Activated CD4-positive, alpha-beta T cell treated with anti-CD3 and anti-CD28 coated beads, Interleukin-10, Interleukin-2, amounts not matched to agents 100 ng/mL and 50 ng/mL, durations not matched to agents 16 hours and 8 hours (primary cell): ENCODE data around the gene IRF6.
A peak's percentile ranks its signal among the peaks of the same experiment; 100 is the strongest.

Source experiments
- DNase-seq: peaks from one replicate; pipeline ENCODE4 v3.0.0-alpha.2; 2020

The IRF6 gene

DNA sequence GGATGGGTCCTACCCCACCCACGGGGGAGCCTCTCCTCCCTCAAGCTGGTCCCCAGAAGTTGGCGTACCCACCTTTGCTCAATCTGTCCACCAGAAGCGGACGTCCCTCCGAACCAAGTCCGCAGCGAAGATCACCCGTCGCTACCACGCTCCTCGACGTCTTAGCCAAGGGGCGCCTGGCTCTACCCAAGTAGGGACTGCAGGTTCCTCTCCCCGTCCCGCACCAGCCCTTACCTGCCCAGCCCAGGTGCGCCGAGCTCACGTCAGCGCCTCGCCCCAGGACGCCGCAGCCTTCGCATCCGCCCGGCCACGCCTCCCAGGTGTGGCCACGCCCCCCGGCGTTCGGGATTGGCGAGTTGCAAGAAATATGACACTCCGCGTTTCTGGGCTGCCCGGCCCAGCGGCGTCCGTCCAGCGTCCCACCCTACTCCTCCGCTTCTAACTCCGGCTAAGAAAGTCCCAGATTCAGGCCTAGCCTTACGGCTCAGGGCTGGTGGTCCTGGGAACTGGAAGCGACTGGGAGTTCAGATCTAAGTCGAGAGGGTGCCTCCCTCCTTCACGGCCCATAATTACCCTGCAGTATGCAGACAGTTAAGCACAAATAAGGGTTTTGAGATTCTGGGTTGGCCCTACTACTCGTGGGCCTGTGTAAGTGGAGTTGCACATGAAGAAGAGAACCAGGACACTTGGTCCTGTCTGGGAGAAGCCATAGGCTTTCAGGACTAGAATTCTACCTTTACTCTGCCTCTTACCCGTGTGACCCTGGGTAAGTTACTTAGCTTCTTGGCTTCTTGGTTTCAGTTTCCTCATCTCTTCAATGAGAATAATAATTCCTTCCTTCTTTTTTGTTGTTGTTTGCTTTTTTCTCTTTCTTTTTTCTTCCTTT, at the start of gene IRF6:
Gene IRF6, minus strand, starts transcription at position 268 of the 886 bp plus-strand sequence. CDS start 4,729 bp downstream, outside the sequence.
- DNase-seq = peak; percentile 21

DNA sequence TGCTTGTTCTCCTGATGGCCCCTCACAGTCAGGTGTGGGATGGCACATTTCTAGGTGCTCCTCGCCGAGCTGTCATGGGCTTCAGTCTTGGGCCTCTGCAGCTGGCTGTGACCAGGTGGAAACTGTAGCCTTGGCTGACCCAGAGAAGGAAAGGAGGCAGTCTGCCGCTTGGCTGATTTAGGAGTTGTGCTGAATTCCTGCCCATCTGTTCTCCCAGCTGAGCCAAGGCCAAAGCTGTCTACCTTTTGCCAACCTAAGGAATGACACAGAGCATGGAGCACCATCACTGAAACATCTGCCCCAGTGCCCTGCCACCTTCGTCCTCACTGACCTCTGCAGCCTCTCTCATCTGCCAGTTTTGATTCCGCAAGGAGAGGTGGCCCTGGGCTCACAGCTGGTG, 49.7 kb upstream of the IRF6 start:
- DNase-seq = no peak

DNA sequence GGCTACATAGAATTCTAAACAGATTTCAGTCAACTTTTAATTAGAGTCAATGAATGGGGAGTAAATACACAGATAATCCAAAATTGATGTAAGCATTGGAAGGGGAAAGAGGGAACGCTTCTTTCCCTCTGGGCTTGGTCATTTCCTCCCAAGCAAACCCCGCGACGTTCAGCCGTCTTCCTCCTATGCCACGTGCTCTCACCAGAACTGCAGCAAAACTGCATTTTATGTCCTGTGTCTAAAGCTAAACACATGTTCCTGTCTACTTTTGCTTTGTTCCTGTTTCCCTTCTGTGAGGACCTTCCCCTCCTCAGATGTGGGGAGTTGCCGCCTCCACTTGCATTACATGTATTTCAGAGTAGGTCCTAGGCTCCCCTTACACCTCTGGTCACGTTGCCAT, 49.1 kb upstream of the IRF6 start:
- DNase-seq = no peak

DNA sequence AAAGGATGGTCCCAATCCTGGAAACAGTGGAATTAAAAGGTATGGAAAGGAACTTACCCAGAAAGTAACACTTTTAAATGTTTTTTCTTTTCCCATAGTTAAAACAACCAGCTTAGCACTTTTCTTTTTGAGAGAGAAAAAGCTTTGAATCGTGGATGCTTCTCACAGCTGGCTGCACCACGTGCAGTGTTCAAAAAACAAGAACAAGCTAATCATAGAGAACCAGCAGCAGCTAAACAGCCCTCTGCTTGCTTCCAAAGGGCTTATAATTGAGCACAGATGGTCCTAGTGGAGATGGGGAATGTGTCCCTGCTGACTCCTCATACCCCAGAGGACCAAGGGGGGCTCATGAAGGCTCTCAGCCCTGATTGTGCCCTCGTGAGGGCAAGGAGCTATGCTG, 48.3 kb upstream of the IRF6 start:
- DNase-seq = no peak

DNA sequence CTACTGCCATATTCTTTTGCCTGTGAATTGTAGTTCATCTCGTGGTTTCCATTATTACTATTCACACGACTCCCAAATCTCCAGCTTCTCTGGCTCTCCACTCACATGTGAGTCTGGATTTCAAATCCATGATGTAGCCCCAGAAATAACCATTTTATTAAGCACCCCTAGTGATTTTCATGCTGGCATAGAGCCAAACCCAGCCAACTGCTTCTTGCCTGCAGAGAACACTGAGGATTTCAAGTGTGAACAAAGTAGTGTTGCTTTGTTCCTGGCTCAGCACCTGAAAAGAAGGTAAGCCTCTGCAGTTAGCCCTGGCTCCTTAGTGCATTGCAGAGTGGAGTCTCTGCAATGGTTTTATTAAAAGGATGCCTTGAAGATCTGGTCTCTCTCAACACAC, 47.7 kb upstream of the IRF6 start:
- DNase-seq = no peak

DNA sequence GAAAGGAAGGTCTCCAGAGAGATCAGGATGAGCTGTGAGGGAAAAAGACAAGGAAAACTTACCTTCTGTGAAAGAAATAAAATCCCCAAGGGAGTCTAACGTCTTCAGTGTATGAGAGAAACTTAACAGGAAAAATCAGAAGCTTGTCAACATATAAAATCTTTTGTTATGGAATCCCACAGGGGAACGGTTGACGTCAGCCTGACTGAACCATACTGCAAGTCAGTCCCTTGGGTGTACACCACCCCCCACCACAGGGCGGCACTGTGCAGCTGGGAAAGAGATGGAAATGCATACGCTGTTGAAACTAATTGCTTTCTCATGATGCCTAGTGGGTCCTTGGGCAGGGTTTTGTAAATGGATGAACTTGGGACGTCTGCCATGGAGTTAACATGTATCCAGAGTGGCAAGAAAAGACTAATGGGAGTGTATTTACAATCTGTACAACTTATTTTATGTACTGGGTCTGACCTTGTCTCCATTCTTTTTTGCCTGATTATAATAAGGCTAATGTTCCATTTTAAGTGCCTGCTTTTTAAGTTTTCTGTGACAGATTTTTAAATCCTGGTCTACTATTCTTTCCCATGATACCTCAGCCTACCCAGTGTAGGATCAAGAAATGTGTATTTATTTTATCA, 44.5 kb upstream of the IRF6 start:
- peak; percentile 33 for DNase-seq

DNA sequence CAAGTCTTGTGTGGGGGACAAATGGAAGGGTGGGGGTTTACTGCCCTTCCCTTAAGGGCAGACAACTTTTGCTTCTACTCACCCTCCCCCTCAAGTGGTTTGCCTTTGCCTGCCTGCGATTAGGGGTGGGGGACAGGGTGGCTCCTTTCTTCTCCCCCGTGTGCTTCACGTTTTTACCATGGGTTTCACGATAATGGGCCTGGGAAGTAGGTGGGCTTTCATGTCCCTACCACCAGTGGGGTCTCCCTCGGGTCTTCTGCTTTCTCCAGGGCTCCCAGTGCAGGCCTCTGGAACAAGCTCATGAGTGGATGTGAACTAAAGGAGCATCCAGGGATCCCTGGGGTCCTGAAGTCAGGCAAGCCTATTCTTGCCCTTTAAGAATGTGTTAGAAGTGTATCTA, 43.4 kb upstream of the IRF6 start:
- DNase-seq = no peak

DNA sequence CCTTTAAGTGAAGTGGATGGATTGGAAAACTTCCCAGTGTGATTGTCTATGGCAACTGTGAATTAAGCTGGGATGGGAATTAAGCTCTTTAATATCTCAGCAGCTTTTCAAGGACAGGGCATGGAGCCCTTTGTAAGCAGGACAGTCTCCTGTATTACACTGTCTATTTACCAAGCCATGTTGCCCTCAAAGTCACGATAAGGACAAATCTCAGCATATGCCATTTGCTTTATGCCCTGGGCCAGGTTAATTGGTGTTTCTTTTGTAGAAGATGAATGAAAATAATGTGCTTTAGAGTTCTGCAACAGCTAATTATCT, 39.4 kb upstream of the IRF6 start:
- no peak for DNase-seq

DNA sequence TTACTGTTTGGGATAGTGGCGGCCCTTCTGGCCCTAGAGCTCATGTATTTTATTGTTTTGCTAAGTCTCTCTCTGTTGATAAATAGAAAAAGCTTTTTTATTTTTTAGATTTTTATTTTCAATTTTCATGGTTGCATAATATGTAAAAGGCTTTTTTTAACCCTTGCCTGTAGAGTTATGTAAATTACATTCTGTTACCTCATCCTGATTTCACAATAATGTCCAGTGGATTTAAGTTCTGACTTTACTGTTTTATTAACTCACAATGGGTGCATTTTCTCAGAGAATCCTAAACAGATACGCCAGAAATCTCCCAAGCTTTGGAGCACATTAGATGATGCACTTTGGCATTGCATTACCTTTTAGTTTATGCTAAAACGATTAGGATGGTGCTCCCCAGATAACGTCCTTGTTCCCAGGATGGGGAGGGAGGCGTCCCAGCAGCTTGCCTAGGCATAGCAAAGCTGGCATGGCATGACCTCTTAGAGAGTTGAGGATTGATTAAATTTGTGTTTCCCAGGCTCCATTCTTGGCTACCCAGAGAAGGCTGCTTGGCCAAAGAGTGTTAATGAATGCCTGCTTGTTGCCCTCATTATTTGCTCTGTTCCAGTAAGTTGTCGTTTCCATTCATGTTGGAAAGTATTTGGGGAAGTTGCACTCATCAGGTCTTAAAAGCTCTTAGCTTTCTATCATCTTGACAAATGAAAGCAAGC, 38.9 kb upstream of the IRF6 start:
- DNase-seq = no peak

DNA sequence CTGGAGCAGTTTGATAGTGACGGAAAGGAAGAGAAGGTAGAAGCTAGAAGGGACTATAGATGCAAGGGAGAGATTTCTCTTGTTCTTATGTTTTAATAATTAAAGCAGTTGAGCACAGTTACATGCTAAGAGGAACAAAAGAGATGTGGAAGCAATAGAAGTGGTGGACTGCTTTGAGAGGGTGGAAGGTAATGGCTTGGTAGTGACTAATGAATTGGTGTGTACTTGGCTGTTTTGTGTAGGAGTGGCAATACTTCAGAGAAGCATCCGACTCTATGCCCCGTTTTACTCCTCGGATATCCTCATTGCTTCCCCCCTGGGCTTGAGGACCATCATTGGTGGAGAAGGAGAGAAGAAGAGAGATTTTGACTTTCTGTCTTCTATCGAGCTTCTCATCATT, 34.7 kb upstream of the IRF6 start:
- no peak for DNase-seq

DNA sequence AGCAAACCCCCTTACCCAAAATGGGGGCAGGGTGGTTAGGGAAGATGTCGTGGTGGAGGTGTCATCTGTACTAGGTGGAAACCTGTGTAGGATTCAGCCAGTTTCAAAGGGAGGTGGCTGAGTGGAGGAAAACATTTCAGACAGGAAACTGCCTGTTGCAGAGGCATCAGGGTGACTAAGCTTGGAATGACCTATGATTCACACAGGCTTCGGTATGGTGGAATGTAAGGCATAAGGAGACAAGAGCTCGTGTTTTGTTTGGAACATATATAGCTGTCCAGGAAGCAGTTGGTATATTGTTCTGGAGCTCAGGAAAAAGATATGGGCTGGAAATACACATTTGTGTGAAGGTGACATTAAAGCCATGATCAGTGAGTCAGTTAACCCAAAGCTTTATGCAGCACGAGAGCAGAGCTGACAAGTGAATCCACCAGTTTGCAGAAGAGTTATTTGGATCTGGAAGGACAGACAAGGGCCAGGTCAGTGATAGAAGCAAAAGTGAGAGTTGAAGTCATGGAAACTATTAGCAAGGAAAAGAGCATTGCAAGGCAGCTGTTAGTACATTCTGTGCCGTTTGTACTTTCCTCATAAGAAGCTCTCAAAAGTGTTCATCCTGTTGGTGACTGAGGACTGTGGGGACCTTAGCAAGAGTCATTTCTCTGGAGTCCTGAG, 34.1 kb upstream of the IRF6 start:
- peak; percentile 8 for DNase-seq

DNA sequence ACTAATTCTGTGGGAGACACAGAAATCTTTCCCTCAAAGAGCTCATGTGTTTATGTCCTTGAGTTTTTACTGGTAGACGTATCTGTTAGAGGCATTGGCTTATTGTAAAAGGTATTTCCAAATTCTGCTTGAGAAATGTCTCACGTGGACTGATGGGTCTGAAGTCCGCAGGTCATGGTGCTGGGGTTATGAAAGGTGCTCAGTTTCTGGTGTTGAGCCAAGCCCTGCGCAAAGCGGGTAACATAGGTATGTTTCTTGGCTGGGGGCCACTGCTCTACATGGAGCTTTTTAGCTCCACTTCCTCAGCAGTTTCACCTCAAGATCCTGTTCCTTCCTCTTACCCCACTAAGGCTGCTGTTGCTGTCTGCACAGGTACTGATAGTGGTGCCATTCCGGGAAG, 32.6 kb upstream of the IRF6 start:
- no peak for DNase-seq

DNA sequence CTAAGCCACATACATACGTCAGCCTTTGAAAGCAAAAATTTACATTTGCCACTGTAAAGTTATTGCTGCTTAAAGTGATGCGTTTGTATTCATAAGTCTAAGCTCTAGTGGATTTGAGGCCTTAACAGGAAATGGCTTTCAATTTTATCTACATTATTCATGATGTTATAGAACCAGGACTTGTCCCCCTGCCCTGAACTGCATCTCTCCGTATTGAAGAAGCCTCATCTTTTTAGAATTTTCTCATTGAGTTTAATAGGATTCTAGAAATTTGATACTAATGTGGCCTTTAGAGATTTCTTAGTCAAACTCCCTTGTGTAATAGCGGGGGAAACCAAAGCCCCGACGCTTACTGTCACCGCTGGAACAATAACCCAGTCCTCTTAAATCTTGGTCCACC, 31.7 kb upstream of the IRF6 start:
- DNase-seq = no peak

DNA sequence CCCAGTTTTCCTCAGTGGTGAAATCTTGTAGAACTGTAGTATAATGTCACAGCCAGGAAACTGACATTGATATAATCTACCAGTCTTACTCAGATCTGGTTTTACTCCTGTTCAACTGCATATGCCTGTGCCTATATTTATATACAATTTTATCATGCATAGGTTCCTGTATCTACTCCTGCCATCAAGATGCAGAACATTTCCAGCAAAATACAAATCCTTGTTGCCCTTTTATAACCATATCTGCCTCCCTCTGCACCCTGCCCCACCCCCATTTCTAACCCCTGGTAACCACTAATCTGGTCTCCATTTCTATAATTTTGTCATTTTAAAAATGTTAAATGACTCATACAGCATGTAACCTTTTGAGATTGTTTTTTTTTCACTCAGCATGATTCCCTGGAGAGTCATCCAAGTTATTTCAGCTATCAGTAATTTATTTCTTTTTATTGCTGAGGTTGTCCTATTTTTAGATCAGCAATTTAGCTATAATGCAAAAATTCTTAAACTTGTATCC, 29.9 kb upstream of the IRF6 start:
- DNase-seq = peak; percentile 49

DNA sequence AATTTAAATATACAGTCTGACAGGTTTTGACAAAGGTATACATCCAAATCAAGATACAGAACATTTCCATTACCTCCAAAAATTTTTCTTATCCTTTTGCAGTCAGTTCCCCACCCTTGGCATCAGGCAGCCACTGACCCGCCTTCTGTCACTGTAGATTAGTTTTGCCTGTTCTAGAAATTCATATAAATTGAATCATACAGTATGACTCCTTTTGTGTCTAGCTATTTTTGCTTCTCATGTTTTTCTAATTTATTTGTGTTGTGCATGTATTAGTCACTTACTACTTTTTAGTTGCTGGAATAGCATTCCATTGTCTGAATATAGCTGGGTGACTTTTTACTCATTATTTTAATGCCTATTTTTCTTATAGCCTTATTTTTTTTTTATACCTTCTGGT, 25.7 kb upstream of the IRF6 start:
- no peak for DNase-seq

DNA sequence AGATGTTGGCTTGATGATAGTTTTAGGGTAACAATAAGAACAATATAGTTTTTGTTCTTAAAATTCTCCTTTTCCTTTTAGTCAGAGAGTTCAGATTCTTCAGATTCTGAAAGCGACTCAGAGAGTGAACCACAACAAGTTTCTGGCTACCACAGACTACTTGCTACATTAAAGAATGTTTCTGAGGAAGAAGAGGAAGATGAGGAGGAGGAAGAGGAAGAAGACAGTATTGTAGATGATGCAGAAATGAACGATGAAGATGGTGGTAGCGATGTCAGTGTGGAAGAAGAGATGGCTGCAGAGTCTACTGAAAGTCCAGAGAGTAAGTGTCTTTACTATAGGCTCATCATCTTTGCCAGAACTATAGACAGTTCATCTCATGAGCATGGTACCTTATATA, 24.8 kb upstream of the IRF6 start:
- no peak for DNase-seq

DNA sequence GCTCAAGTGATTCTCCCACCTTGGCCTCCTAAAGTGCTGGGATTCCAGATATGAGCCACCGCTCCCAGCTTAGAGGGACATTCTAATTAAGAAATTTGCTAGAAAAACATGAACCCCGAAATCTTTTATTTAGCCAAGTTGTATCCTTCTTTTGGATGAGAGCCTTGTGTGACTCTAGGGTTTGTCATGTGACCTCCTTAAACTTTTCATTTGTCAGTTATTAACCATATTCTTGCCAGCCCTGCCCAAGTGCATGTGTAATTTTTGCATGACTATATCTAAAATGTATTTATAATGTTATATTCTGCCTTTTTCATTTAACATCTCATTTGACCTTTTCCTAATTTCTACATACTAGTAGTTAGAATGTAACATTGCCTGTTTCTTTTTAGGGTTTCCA, 23.8 kb upstream of the IRF6 start:
- DNase-seq = no peak

DNA sequence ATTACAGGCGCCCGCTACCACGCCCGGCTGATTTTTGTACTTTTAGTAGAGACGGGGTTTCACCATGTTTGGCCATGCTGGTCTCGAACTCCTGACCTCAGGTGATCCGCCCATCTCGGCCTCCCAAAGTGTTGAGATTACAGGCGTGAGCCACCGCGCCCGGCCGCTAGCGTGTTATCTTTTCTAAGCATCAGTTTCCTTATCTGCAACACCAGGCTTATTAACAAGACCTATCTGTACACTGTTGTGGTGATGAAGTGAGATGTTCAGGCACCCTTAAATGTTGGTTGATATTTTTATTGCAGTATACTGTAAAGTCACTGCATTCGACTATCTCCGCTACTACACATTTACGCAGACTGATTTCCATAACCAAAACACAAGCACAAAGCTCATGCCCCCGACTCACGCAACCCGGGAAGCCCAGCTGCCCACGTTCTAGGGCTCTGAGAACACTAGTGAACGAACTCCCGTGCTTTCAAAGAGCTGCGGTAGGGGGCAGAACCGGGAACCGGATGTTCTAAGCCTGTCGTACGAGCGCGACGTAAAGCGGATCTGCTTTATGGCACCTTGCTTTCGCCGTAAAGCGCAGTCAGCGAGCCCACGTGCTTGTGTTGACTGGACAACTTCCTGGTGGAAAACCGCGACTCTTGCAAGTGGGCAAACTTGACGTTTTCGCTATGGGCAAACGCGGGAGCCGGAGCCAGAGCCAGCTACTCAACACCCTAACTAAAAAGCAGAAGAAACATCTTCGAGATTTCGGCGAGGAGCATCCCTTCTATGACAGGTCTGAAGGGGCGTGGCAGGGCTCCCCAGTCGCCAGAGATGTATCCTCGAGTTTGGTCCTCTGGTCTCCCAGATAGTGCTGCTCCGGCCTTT, 21.7 kb upstream of the IRF6 start, which contains the start of gene UTP25:
Gene UTP25, plus strand, starts transcription at position 589 of the 879 bp plus-strand sequence. Its CDS starts 92 bp downstream, at position 681.
- peak; percentile 96 for DNase-seq

DNA sequence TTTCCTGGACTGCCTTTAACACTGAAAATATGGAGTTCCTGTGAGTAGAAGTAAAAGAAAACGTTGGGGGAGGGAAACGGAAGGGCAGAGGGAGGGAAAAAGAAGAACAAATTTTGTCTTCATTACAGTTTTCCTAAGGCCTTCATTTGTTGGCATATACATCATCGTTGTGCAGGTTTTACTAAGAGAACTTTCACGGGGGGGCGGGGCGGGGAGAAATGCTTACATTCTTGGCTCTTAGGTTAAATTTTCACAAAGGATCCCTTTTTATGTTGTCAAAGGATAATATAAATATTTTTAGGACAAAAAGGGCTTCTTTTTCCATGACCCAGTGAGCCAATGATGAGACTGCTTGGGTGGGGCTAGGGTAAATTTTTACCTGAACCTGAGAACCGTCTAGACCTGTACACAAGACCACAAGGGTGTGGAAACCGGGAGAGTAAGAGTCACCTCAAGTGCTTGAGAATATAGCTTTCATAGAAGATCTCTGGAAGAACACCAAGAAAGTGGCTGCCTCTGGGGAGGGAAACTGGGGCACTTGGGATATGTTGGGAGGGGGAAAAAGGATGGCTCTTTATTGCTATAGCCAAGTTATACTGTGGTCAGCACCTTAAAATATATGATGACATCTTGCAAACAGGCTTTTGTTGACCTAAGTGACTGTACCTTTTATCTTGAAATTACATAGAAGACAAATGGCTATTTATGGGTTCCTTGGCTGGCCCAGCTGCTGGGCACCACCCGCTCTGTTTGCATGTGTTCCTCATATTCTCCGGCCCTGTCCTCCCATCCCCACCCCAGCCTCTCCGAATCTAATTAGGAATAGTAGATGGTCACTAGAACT, 19.9 kb upstream of the IRF6 start:
- DNase-seq = no peak

DNA sequence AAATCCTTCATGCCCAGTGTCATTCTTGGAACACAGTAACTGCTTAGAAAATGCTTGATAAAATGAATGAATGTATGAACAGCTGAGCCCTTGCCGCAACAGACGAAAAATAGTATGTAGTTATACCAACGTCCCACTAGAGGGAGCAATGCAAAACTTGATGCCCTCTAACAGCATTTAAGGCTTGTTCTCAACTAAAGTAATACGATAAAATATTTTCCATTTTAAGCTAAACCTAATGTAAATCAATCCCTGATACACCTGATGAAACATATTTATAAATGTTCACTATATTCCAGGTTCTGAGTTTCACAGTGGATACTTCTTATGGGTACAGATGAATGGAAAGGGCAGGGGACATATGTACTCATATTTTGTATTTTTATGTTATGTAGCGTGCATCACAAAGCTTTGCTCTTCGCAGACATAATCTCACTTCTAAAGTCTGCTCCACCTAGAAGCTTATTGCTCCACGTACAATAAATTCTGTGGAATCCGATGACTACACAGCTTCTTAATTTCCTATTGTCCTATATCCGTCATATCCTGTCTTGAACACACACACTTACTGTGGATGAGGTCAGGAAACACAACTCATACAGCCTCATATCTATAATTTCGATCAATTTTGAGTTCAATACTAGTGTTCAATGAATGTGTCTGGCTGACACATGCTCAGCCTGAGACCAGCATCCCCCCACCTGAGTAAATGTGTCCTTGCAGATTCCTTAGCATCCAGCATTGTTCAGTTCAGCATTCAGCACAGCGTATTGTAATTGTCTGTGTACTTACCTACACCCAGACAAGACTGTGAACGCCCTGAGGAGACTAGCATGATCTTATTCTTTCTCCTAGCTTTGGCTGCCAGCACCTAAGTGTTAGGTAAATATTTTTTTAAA, 17.4 kb upstream of the IRF6 start:
- peak; percentile 54 for DNase-seq
